GM21723 (cell line): ENCODE results near the gene OBSCN.

Experiments
- ATAC-seq: cut with Tn5 transposase; IDR thresholded peaks from one replicate; pipeline ENCODE4 v1.9.1; 2021; ENCODE audit warnings: mild to moderate bottlenecking, moderate library complexity; ENCODE audit not compliant: unreplicated experiment

OBSCN gene

GRCh38 chr1:228408869-228409805, 201.3 kb downstream of the OBSCN start:
- no peak for ATAC-seq

- ATAC-seq, result no peak
Measured at GRCh38 chr1:228410015-228410414, 202.2 kb downstream of the OBSCN start.

DNA sequence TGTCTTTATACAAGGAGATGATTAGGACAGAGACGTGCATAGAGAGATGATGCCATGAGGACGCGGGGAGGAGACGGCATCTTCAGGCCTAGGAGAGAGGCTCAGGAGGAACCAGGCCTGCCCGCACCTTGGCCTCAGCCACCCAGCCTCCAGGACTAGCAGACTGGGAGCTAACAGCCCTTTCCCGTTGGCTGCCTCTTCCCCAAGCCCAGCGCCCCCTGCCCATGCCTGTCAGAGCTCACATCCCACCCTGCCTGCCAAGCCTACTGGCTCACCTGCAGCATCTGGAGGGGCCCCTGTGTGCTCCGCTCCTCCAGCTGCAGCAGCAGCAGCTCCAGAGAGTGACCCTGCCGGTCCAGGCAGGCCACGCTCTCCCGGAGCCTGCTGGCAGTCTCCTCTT, 202.8 kb downstream of the OBSCN start:
- no peak for ATAC-seq

DNA sequence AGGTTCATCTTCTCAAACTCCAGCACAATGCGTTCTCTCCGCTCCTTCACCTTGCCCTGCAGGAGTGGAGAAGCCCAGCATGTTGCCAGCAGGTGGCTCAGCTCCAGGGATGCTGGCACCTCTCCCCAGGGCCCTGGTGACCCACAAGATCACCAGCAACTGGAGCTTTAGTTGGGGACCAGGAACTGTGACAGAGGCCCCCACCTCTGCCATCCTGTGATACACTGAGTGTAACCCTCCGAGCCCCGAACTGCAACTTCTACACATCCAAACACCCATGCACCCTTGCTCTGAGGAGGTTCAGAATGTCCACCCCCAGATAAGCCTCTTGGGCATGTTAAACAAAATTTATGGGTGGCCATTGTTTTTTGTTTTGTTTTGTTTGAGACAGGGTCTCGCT, 203.3 kb downstream of the OBSCN start:
- ATAC-seq, result no peak

DNA sequence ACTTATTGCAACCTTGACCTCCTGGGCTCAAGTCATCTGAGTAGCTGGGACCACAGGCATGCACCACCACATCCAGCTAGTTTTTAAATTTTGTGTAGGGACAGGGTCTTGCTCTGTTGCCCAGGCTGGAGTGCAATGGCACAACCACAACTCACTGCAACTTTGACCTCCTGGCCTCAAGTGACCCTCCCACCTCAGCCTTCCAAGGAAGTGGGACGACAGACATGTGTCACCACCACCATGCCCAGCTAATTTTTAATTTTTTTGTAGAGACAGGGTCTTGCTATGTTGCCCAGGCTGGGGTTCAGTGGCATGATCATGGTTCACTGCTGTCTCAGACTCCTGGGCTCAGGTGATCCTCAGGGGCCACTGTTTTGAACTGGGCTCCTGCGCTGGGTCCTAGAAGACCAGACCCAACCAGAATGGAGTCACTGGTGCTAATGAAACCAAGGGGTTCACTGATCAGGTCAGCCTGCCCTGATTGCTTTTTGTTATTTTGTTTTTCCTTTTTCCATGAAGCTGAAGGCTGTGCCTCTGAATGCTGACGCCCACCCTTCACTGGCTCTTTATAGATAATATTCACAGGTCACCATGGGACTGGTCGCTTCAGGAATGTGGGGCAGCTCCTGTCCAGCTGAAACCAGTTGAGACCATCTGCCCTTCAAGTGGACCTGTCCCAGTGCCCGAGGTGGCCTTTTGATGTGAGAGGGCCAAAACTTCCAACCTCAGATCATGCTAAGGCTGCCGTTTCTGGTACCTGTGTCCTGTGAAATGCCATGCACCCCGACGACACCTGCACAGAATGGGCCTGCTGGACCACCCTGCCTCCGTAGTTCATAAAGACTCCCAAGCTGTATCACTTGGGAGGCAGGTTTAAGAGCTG, 203.9 kb downstream of the OBSCN start:
- ATAC-seq, result no peak

DNA sequence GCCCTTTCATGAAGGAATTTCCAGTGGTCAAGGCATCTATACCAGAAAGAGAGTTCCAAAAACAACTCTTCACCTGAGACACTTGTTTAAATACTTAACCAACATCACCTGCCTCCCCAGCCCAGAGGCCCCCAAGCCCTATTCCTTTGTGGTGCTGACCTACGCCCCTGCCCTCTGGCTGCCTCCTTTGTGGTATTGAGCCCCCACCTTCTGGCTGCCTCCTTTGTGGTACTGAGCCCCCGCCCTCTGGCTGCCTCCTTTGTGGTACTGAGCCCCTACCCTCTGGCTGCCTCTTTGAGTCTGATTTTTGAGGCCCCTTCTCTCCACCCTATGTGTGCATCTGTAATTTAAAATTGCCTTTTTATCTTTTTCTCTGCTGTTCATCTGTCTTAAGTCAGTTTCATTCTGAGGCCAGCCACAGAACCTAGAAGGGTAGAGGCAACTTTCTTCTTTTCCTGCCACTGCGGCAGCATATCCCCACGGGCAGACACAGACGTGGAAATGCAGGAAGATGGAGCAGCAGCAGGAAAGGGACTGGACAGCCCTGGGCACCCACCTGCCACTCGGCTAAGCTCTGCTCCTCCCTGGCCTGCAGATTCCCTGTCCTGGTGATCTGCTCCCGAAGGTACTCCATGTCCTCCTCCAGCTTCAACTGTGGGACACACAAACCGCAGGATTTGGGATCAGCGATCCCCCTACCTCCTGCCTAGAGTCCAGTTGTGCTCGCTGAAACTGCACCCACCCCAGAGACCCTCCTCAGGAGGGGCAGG, 205.6 kb downstream of the OBSCN start:
- no peak for ATAC-seq

- no peak for ATAC-seq
Measured at GRCh38 chr1:228414511-228415211, 206.8 kb downstream of the OBSCN start.

DNA sequence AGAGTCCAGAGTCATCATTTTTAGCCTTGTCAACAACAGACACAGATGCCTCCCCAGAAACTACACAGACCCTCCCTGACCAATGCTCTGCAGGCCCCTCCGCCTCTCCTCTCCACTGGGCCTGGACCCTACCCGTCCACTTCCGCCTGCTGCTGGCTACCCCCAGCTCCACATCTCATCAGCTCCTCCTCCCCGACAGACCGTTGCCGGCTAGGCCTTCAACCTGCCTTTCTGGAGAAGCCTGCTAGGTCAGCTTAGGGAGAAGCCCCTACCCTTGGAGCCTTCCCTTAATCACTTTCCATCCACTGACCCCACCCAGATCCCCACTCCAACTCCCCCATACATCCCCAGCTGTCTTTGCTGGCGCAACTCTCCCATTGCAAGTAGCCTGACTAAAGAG, 207.4 kb downstream of the OBSCN start:
- no peak for ATAC-seq

DNA sequence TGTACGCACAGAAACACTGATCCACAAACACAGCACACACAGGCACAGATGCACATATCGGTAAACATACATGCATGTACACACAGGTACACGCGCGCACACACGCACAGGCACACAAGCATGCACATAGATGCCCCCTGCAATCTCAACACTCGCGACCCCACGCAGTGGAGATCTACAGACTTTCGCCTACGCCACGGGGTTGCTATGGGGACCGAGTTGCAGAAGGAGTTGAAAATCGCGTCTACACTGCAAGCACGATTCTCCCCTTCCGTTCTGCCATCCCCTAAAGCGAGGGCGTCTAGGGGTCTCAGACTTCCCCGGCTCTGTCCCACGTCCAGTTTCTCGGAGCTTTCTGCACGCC, 208.0 kb downstream of the OBSCN start:
- no peak for ATAC-seq

DNA sequence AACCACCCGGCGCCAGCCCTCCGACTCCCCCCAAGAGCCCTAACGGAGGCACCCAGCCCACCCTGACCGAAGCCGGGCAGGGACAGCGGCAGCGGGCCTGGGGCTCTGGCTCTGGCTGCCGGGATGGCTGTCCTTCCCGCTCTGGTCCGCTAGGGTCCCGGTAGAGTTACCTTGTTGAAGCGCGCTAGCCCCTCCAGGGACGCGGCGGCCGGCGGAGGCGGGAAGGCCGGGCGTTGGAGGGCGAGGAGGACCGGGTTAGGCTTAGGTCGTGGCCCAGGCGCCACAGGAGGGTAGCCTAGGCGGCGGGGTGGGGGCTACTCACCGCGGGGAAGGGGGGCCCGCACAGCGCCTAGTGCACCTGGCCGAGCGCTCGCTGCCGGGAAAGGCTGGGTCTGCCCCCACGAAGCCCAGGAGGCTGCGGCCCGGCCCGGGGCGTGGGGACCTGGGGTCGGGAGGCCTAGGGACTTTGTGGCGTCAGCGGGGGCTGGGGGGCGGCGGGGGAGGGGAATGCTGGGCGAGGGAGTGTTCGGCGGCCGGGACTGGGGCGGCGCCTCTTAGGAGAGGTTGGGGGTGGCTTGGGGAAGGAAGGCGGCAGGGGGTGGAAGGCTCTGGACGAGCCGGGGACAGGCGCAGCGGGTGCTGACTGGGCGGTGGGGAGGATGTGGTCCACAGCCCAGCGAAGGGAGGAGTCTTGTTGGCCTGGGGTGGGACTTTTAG, 208.5 kb downstream of the OBSCN start, which contains the start of gene TRIM17:
Gene TRIM17, minus strand, starts transcription at position 645 of the 717 bp plus-strand sequence. CDS start 1,789 bp downstream, outside the sequence.
- no peak for ATAC-seq

GRCh38 chr1:228417061-228417460, 209.2 kb downstream of the OBSCN start:
- ATAC-seq, result no peak

DNA sequence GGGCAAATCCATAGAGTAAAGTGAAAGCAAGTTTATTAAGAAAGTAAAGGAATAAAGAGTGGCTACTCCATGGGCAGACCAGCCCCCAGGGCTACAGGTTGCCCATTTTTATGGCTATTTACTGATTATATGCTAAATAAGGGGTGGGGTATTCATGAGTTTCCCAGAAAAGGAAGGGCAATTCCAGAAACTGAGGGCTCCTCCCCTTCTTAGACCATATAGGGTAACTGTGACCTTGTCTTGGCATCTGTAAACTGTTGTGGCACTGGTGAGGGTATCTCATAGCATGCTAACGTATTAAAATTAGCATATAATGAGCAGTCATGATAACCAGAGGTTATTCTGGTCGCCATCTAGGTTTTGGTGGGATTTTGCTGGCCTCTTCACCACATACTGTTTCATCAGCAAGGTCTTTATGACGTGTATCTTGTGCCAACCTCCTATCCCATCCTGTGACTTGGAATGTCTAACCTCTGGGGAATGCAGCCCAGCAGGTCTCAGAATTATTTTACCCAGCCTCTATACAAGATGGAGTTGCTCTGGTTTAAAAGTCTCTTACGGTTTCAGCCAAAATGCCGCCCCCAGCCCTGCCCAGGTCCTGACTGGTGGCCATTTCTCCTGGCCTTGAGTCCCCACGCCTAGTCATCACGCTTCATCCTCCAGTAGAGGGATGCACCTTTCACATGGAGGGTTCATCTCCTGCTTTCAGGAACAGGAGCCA, 209.8 kb downstream of the OBSCN start:
- no peak for ATAC-seq

DNA sequence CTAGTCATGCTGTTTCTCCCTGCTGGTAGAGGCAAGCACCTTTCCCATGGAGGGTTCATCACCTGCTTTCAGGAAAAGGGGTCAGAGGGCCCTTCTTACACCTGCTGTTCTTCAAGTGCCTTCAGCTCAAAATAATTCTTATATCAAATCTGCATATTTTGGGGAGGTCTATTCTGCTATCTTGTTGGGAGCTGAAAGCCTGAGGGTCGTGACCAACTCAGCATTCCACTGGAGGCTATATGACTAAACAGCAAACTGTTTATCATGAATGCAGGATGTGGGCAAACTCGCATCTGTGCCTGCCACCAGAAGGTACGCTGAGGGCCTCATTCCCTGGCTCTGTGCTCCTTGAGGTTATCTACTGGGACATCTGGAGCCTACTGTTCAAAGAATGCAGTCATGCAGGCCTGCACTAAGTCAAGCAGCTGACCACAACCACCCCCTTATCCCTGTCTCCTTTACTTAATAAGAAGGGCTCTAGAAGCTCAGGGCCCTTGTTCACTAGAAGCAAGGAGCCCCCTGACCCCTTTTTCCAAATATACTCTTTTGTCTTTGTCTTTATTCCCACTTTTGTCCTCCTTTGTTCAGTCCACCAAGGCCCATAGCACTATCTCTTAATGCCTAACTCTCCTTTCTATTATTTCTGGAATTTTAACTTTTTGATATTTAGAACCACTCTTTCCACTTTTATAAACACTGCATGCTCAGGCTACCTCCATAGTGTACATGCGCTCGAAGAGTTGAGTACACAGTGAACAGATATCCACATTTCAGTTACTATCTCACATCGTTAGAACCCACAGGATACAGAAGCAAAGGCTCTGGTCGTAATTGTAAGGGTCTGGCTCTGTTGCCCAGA, 213.4 kb downstream of the OBSCN start:
- ATAC-seq, result no peak

- no peak for ATAC-seq
Measured at GRCh38 chr1:228423404-228424053, 215.7 kb downstream of the OBSCN start.

DNA sequence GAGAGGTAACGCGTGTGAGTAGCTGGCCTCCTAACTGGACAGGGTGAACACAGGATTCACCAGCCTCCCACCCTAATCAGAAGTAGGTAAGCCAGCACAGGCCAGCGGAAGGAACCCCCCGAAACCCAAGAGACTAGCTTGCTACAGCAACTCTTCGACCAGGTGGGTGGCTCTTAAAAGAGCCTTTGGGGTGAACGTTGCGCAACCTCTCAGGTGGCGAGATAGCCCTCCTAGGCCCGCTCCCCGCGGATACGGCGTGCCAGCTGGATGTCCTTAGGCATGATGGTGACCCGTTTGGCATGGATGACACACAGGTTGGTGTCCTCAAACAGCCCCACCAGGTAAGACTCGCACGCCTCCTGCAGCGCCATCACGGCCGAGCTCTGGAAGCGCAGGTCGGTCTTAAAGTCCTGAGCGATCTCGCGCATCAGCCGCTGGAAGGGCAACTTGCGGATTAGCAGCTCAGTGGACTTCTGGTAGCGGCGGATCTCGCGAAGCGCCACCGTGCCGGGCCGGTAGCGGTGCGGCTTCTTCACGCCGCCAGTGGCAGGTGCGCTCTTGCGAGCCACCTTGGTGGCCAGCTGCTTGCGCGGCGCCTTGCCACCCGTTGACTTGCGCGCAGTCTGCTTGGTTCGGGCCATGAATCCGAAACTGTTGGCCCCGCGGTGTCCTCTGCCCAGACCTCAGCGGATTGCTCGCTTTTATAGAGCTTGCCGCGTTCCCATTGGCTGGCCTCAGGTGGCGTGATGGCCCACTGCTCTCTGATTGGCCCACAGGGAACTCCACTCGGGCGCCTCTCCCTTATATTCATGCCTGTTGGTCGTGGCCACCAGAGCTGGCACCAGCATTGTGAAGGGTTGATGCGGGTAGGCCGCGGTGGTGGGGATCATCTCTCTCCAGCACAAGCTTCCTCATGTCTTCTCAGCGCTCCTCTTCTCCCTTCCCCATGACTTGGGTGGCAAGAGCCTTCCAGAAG, 217.1 kb downstream of the OBSCN start:
- no peak for ATAC-seq

DNA sequence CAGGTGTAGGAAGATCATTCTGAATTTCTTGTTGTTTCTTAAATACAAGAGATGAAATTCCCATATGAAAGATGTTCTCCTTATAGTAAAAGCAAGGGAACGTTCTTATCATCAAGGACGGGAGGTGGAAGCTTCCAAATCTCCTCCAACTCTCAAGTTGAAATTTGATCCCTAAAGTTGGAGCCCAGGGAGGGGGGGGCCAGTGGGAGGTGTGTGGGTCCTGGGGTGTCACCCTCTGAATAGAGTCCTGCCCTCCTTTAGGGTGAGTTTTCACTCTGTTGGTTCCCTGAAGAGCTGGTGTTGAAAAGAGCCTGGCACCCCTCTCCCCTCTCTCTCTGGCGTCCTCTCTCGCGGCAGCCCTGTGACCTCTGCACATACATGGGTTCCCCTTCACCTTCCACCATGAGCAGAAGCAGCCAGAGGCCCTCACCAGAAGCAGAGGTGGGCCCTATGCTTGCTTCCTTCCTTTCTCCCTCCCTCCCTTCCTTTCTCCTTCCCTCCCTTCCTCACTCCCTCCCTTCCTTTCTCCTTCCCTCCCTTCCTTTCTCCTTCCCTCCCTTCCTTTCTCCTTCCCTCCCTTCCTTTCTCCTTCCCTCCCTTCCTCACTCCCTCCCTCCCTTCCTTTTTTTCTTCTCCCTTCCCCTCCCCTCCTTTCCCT, 218.8 kb downstream of the OBSCN start:
- ATAC-seq, result no peak
